Pancreas (tissue), 10 donors: ENCODE measurements around the gene FAM20A. TPM values are rescaled to one million over a fixed set of nuclear protein-coding genes. Genes with fewer than 3 reads are reported as not detected.

Experiments
- ATAC-seq, 4 donors: fragments of 200-7000 bp; cut with Tn5 transposase; one replicate each; pipeline versions ENCODE4 v1.8.0 to v1.9.1; 2020; ENCODE audit warnings: mild to moderate bottlenecking in 4 of 4, moderate library complexity in 4 of 4
- DNase-seq, 6 donors: peaks; one replicate each; pipeline ENCODE4 v3.0.0-alpha.2; 2020
- FAIRE-seq: peaks from 2 replicates; lab custom pipeline; 2012; peaks lifted over from hg19 to GRCh38; lab: Jason Lieb, UNC
- H3K27ac ChIP-seq, 4 donors: fragments of 200-600 bp; sonication (generic); 1 replicate in 3 of 4; 2 replicates in 1 of 4; pipeline versions ENCODE4 v1.5.0 to v1.8.0; 2020
- H3K27me3 ChIP-seq, 4 donors: fragments of 200-600 bp; one replicate each; pipeline ENCODE4 v1.8.0; 2021
- H3K36me3 ChIP-seq, 3 donors: fragments of 200-600 bp; sonication (generic) in 1 of 3; one replicate each; pipeline versions ENCODE4 v1.5.0 to v1.8.0; 2020 to 2021
- H3K4me1 ChIP-seq, 3 donors: fragments of 200-600 bp; one replicate each; pipeline ENCODE4 v1.8.0; 2021
- H3K4me3 ChIP-seq, 4 donors: fragments of 200-600 bp; sonication (generic) in 2 of 4; one replicate each; pipeline versions ENCODE4 v1.5.0 to v1.8.0; 2020 to 2021
- H3K9me3 ChIP-seq, 4 donors: fragments of 200-600 bp; one replicate each; pipeline ENCODE4 v1.8.0; 2021
- CTCF ChIP-seq, 4 donors: fragments of 200-600 bp; sonication (generic) in 3 of 4; IDR thresholded peaks; one replicate each; pipeline versions ENCODE4 v1.5.0 to v1.8.0; 2021; ENCODE audit warnings: antibody characterized with exemption in 4 of 4
- WGBS, 2 donors: extraction: QIAGEN DNeasy Blood & Tissue Kit; methylation state at CpG; one replicate each; pipeline ENCODE4 v1.1.7; 2013; 5-methylcytosine and 5-hydroxymethylcytosine counted together
- intact Hi-C, 3 donors: fragments of 100-400 bp; cut with DNase I; formaldehyde crosslinking; loops; one replicate each; pipeline versions ENCODE4 v1.11.1 to v1.14.2; 2022
- polyA plus RNA-seq, 2 donors: library from polyadenylated mRNA; stranded (reverse); fragments of 200-250 nt; gene quantifications; one replicate each; pipeline ENCODE4 v1.2.3, GENCODE V29; 2013
- total RNA-seq, 6 donors: library from RNA; stranded (reverse); fragmentation: NEBNext Ultra II Directional in 4 of 6; extraction: Animal tissue kit (Norgen Biotek cat#: 25700) in 4 of 6; gene quantifications; one replicate each; pipeline versions ENCODE4 v1.2.1 to v1.2.4, GENCODE V29; 2021 to 2023
- donor health status: healthy with polysubstance abuse.
- donor health status: DM: no; HTN: no; CAD: no; lungs with moderate emphysema.
- donor health status: DM: no; HTN: no; CAD: no.
- donor health status: control.
- donor health status: control.
- donor health status: Bipolar disorder and iron deficiency.
- donor health status: DM: yes; HTN: yes; CAD: no.
- donor health status: DM: no; HTN: no; CAD: no.
- donor health status: DM: no; HTN: no; CAD: no.
- donor health status: DM: yes; HTN: yes; CAD: no.

Gene FAM20A
- total and polyA plus RNA-seq, 8 donors = 0.46 to 9.0 (median 3.9) TPM

GRCh38 chr17:68605914-68606313 is 4.7 kb upstream of the FAM20A start:
- FAIRE-seq (no peak), ATAC-seq (no peak), DNase-seq (no peak)
- Histone ChIP-seq H3K9me3 (no peaks in the 10 kb centered on the region), H3K4me1 (no peaks in the 10 kb centered on the region), H3K27me3 (no peaks in the 10 kb centered on the region), H3K27ac (no peak overlapping the region), H3K36me3 (no peaks in the 10 kb centered on the region), H3K4me3 (no peak overlapping the region)
- TF ChIP-seq CTCF (IDR thresholded peaks at IDR 0.05) = no peak
- WGBS, 2 donors = 27 to 31% methylated on average over 1 of the region's 1 CpG
- intact Hi-C loops = no loop called here

- ATAC-seq (no peak), FAIRE-seq (no peak), DNase-seq (no peak)
- 88 to 98% methylated on average over 3 of the region's 3 CpGs for WGBS, 2 donors
- H3K27ac ChIP-seq = peak overlapping the region in 1 of 4 donors; percentile 23
- H3K9me3 ChIP-seq = no peaks in the 10 kb centered on the region
- intact Hi-C loops = no loop called here
- no peak for TF ChIP-seq CTCF (IDR thresholded peaks at IDR 0.05)
- H3K4me3 ChIP-seq = no peak overlapping the region
- H3K4me1 ChIP-seq = no peaks in the 10 kb centered on the region
- H3K36me3 ChIP-seq = no peaks in the 10 kb centered on the region
- no peaks in the 10 kb centered on the region for H3K27me3 ChIP-seq
These were observed 2.5 kb upstream of the FAM20A start for GRCh38 chr17:68603656-68604055.

- Histone ChIP-seq H3K9me3 (no peaks in the 10 kb centered on the region), H3K4me1 (no peaks in the 10 kb centered on the region), H3K27me3 (no peaks in the 10 kb centered on the region), H3K4me3 (no peak overlapping the region), H3K36me3 (no peaks in the 10 kb centered on the region), H3K27ac (peak overlapping the region in 2 of 4 donors; percentile 48 to 58)
- WGBS, 2 donors = 72 to 82% methylated on average over 6 of the region's 6 CpGs
- intact Hi-C loops = no loop called here
- no peak for TF ChIP-seq CTCF (IDR thresholded peaks at IDR 0.05)
- FAIRE-seq (no peak), ATAC-seq (peak in 2 of 4 donors; percentile 21 to 35), DNase-seq (peak in 1 of 6 donors; percentile 34)
These were observed 1.9 kb upstream of the FAM20A start for GRCh38 chr17:68603027-68603426.

- no peak for ATAC-seq
- TF ChIP-seq CTCF (IDR thresholded peaks at IDR 0.05) = no peak
- no peaks in the 10 kb centered on the region for H3K4me1 ChIP-seq
- FAIRE-seq = no peak
- H3K9me3 ChIP-seq = no peaks in the 10 kb centered on the region
- no peak overlapping the region for H3K4me3 ChIP-seq
- no peaks in the 10 kb centered on the region for H3K27me3 ChIP-seq
- 64 to 72% methylated on average over 5 of the region's 5 CpGs for WGBS, 2 donors
- no peak for DNase-seq
- no peaks in the 10 kb centered on the region for H3K36me3 ChIP-seq
- intact Hi-C loops = no loop called here
- H3K27ac ChIP-seq = peak overlapping the region in 2 of 4 donors; percentile 48 to 58
These were observed 1.1 kb upstream of the FAM20A start for GRCh38 chr17:68602289-68602688.

- H3K9me3 ChIP-seq = no peaks in the 10 kb centered on the region
- no peaks in the 10 kb centered on the region for H3K4me1 ChIP-seq
- H3K4me3 ChIP-seq = peak overlapping the region in 2 of 4 donors; percentile 42 to 65
- FAIRE-seq (no peak), DNase-seq (no peak), ATAC-seq (peak in 2 of 4 donors; percentile 3 to 19)
- 44 to 59% methylated on average over 6 of the region's 6 CpGs for WGBS, 2 donors
- peak overlapping the region in 2 of 4 donors; percentile 48 to 67 for H3K27ac ChIP-seq
- no peak for TF ChIP-seq CTCF (IDR thresholded peaks at IDR 0.05)
- H3K36me3 ChIP-seq = no peaks in the 10 kb centered on the region
- H3K27me3 ChIP-seq = no peaks in the 10 kb centered on the region
- intact Hi-C loops = no loop called here
These were observed 560 bp upstream of the FAM20A start for GRCh38 chr17:68601565-68602288.
